Naive thymus-derived CD4-positive, alpha-beta T cell (primary cell): Measurements from ENCODE around the gene ASB7. TPM values are rescaled to one million over a fixed set of nuclear protein-coding genes. Genes with fewer than 3 reads are reported as not detected.
"Not testable (repeated sequence)": the region's sequence is repeated elsewhere in the genome, so short reads cannot be mapped to it uniquely, and the experiment has no call there.

Experiments
- ATAC-seq: fragments of 150-1000 bp; cut with Tn5 transposase; 2 replicates; pipeline ENCODE4 v1.10.0; 2021; ENCODE audit warnings: mild to moderate bottlenecking, moderate library complexity
- CTCF ChIA-PET: fragments of 350-600 bp; sonication (Branson Sonifier 250); formaldehyde crosslinking; loops from one replicate; lab custom pipeline; 2021; ENCODE audit warnings: antibody characterized with exemption; lab: Charles Lee
- POLR2A ChIA-PET: fragments of 350-600 bp; sonication (Branson Sonifier 250); formaldehyde crosslinking; loops from one replicate; lab custom pipeline; 2021; ENCODE audit warnings: antibody characterized with exemption, inconsistent platforms; lab: Charles Lee
- DNase-seq, 9 donors: peaks; one replicate each; pipeline versions ENCODE4 v3.0.0 to v3.0.0-alpha.2; 2020 to 2022; ENCODE audit warnings: mixed read lengths in 1 of 9
- H3K27ac ChIP-seq: one replicate; pipeline ENCODE4 v1.7.0; 2013; ENCODE audit warnings: mild to moderate bottlenecking, low read depth, low read length, moderate library complexity
- H3K27me3 ChIP-seq, 2 donors: one replicate each; pipeline ENCODE4 v1.7.0; 2013; ENCODE audit warnings: low read length in 2 of 2, mild to moderate bottlenecking in 2 of 2, moderate library complexity in 2 of 2; ENCODE audit not compliant: control insufficient read depth in 2 of 2, insufficient read depth in 2 of 2
- H3K36me3 ChIP-seq, 3 experiments: 1 replicate in 2 of 3; 2 replicates in 1 of 3; pipeline ENCODE4 v1.7.0; 2013; ENCODE audit warnings: low read length in 3 of 3, mild to moderate bottlenecking in 3 of 3, moderate library complexity in 1 of 3; ENCODE audit not compliant: insufficient read depth in 3 of 3, control insufficient read depth in 2 of 3
- H3K4me1 ChIP-seq, 2 donors: one replicate each; pipeline ENCODE4 v1.7.0; 2013; ENCODE audit warnings: low read length in 2 of 2, mild to moderate bottlenecking in 2 of 2, moderate library complexity in 1 of 2; ENCODE audit not compliant: control insufficient read depth in 2 of 2, insufficient read depth in 2 of 2
- H3K4me3 ChIP-seq: 2 replicates; pipeline ENCODE4 v1.7.0; 2013; ENCODE audit warnings: mild to moderate bottlenecking, low read length
- H3K9me3 ChIP-seq, 3 experiments: 1 replicate in 2 of 3; 2 replicates in 1 of 3; pipeline ENCODE4 v1.7.0; 2013; ENCODE audit warnings: low read length in 3 of 3; ENCODE audit not compliant: control insufficient read depth in 2 of 3
- H3K27ac Mint-ChIP-seq, 9 donors: one replicate each; pipeline ENCODE4 v1.8.0; 2020 to 2022; ENCODE audit warnings: mixed read lengths in 9 of 9, mild to moderate bottlenecking in 8 of 9, moderate library complexity in 5 of 9, inconsistent platforms in 2 of 9
- H3K27me3 Mint-ChIP-seq, 5 donors: one replicate each; pipeline ENCODE4 v1.8.0; 2021 to 2022; ENCODE audit warnings: mixed read lengths in 5 of 5, mild to moderate bottlenecking in 1 of 5
- H3K36me3 Mint-ChIP-seq, 5 donors: one replicate each; pipeline ENCODE4 v1.8.0; 2020 to 2022; ENCODE audit warnings: mixed read lengths in 5 of 5, mild to moderate bottlenecking in 3 of 5, inconsistent platforms in 1 of 5
- H3K4me1 Mint-ChIP-seq, 7 donors: one replicate each; pipeline ENCODE4 v1.8.0; 2020 to 2022; ENCODE audit warnings: mixed read lengths in 7 of 7, mild to moderate bottlenecking in 3 of 7, inconsistent platforms in 1 of 7
- H3K4me3 Mint-ChIP-seq, 10 donors: one replicate each; pipeline ENCODE4 v1.8.0; 2020 to 2022; ENCODE audit warnings: mild to moderate bottlenecking in 10 of 10, mixed read lengths in 10 of 10, moderate library complexity in 6 of 10, inconsistent platforms in 2 of 10
- H3K9me3 Mint-ChIP-seq, 11 donors: one replicate each; pipeline ENCODE4 v1.8.0; 2020 to 2022; ENCODE audit warnings: mixed read lengths in 11 of 11, mild to moderate bottlenecking in 4 of 11, inconsistent platforms in 1 of 11, moderate library complexity in 1 of 11
- intact Hi-C, 2 donors: fragments of 100-400 bp; cut with micrococcal nuclease; formaldehyde crosslinking; loops; one replicate each; pipeline ENCODE4 v1.15.1; 2023
- polyA plus RNA-seq, 2 donors: library from polyadenylated mRNA; unstranded; fragments of 300-500 nt; fragmentation: Illumina TruSeq; gene quantifications; one replicate each; pipeline ENCODE4 v1.2.3, GENCODE V29; 2021
- total RNA-seq, 6 experiments: library from RNA in 5 of 6; stranded (reverse) in 5 of 6; gene quantifications; 1 replicate in 5 of 6; 2 replicates in 1 of 6; pipeline ENCODE4 v1.2.3 and lab custom pipeline; 2021 to 2026

Gene ASB7
- total and polyA plus RNA-seq, 7 experiments from 2014 or later = 11.8 to 27.2 (median 17.6) TPM

GRCh38 chr15:100672959-100673358 is 70.6 kb downstream of the ASB7 start:
- ATAC-seq (no peak), DNase-seq (no peak)
- Histone ChIP-seq H3K4me1 (no peaks in the 10 kb centered on the region), H3K4me3 (no peak overlapping the region), H3K27me3 (no peaks in the 10 kb centered on the region), H3K9me3 (no peaks in the 10 kb centered on the region), H3K27ac (no peak overlapping the region), H3K36me3 (no peaks in the 10 kb centered on the region)
- Mint-ChIP-seq H3K4me1 (no peaks in the 10 kb centered on the region), H3K4me3 (no peak overlapping the region), H3K9me3 (peaks cover 0 to 23% (median 4%) of the 10 kb centered on the region in 11 donors), H3K36me3 (peaks cover 0 to 3% (median 0%) of the 10 kb centered on the region in 5 donors), H3K27ac (no peak overlapping the region), H3K27me3 (peaks cover 0 to 19% (median 7%) of the 10 kb centered on the region in 5 donors)
- intact Hi-C loops = no loop called here
- CTCF ChIA-PET = no interaction called here
- POLR2A ChIA-PET = no interaction called here

GRCh38 chr15:100679151-100679550 is 76.8 kb downstream of the ASB7 start:
- H3K4me1 Mint-ChIP-seq, ATAC-seq, H3K9me3 ChIP-seq, H3K27me3 ChIP-seq, POLR2A ChIA-PET, DNase-seq, H3K36me3 ChIP-seq, intact Hi-C loops, H3K4me3 Mint-ChIP-seq, H3K4me1 ChIP-seq, H3K27ac ChIP-seq, H3K27ac Mint-ChIP-seq, H3K4me3 ChIP-seq, CTCF ChIA-PET: not testable (repeated sequence)
- Mint-ChIP-seq H3K27me3 (peaks cover 8 to 23% (median 16%) of the 10 kb centered on the region in 5 donors), H3K9me3 (peaks cover 0 to 42% (median 11%) of the 10 kb centered on the region in 11 donors), H3K36me3 (peaks cover 0 to 10% (median 4%) of the 10 kb centered on the region in 5 donors)

GRCh38 chr15:100680726-100681125 is 78.3 kb downstream of the ASB7 start:
- Histone ChIP-seq H3K27ac (no peak overlapping the region), H3K4me3 (no peak overlapping the region), H3K27me3 (no peaks in the 10 kb centered on the region), H3K4me1 (no peaks in the 10 kb centered on the region), H3K9me3 (no peaks in the 10 kb centered on the region), H3K36me3 (no peaks in the 10 kb centered on the region)
- Mint-ChIP-seq H3K36me3 (peaks cover 0 to 10% (median 4%) of the 10 kb centered on the region in 5 donors), H3K4me1 (no peaks in the 10 kb centered on the region), H3K4me3 (no peak overlapping the region), H3K27ac (no peak overlapping the region), H3K27me3 (peaks cover 8 to 23% (median 16%) of the 10 kb centered on the region in 5 donors), H3K9me3 (peaks cover 0 to 33% (median 9%) of the 10 kb centered on the region in 11 donors)
- CTCF ChIA-PET = no interaction called here
- POLR2A ChIA-PET = no interaction called here
- DNase-seq = no peak
- ATAC-seq = no peak
- intact Hi-C loops = no loop called here

GRCh38 chr15:100681335-100681746 is 79.0 kb downstream of the ASB7 start:
- no peak overlapping the region for H3K4me3 ChIP-seq
- H3K4me1 ChIP-seq = no peaks in the 10 kb centered on the region
- intact Hi-C loops = no loop called here
- H3K27me3 ChIP-seq = no peaks in the 10 kb centered on the region
- Mint-ChIP-seq H3K4me3 (no peak overlapping the region), H3K4me1 (no peaks in the 10 kb centered on the region), H3K27me3 (peaks cover 8 to 23% (median 16%) of the 10 kb centered on the region in 5 donors), H3K27ac (no peak overlapping the region), H3K36me3 (peaks cover 0 to 10% (median 4%) of the 10 kb centered on the region in 5 donors), H3K9me3 (peaks cover 0 to 29% (median 9%) of the 10 kb centered on the region in 11 donors)
- ATAC-seq (no peak), DNase-seq (no peak)
- H3K9me3 ChIP-seq = no peaks in the 10 kb centered on the region
- no peaks in the 10 kb centered on the region for H3K36me3 ChIP-seq
- POLR2A ChIA-PET = no interaction called here
- CTCF ChIA-PET = no interaction called here
- H3K27ac ChIP-seq = no peak overlapping the region

- no peaks in the 10 kb centered on the region for H3K4me1 Mint-ChIP-seq
- Histone ChIP-seq H3K27ac (no peak overlapping the region), H3K4me3 (no peak overlapping the region), H3K4me1 (no peaks in the 10 kb centered on the region), H3K27me3 (no peaks in the 10 kb centered on the region), H3K9me3 (no peaks in the 10 kb centered on the region), H3K36me3 (no peaks in the 10 kb centered on the region)
- peaks cover 0 to 29% (median 7%) of the 10 kb centered on the region in 11 donors for H3K9me3 Mint-ChIP-seq
- ATAC-seq = no peak
- intact Hi-C loops = no loop called here
- CTCF ChIA-PET = interaction anchor here (0.6 kb wide), 1 partner anchor 679 kb away, joined by 3 read pairs; no protein-coding TSS in a partner anchor
- POLR2A ChIA-PET = no interaction called here
- no peak overlapping the region for H3K27ac Mint-ChIP-seq
- H3K4me3 Mint-ChIP-seq = no peak overlapping the region
- H3K27me3 Mint-ChIP-seq = peaks cover under 1 to 25% (median 21%) of the 10 kb centered on the region in 5 donors
- no peak for DNase-seq
- H3K36me3 Mint-ChIP-seq = peaks cover 0 to 10% (median 4%) of the 10 kb centered on the region in 5 donors
Observed at GRCh38 chr15:100682468-100682867, 80.1 kb downstream of the ASB7 start.

GRCh38 chr15:100683434-100683833 is 81.0 kb downstream of the ASB7 start:
- no peak for DNase-seq
- no peak for ATAC-seq
- no peak overlapping the region for H3K27ac ChIP-seq
- H3K27me3 ChIP-seq = no peaks in the 10 kb centered on the region
- Mint-ChIP-seq H3K9me3 (peaks cover 0 to 21% (median 4%) of the 10 kb centered on the region in 11 donors), H3K36me3 (peaks cover 0 to 7% (median 4%) of the 10 kb centered on the region in 5 donors), H3K27ac (no peak overlapping the region), H3K4me3 (no peak overlapping the region), H3K27me3 (peaks cover 4 to 24% (median 18%) of the 10 kb centered on the region in 5 donors), H3K4me1 (no peaks in the 10 kb centered on the region)
- H3K4me3 ChIP-seq = no peak overlapping the region
- CTCF ChIA-PET = no interaction called here
- H3K4me1 ChIP-seq = no peaks in the 10 kb centered on the region
- POLR2A ChIA-PET = no interaction called here
- H3K9me3 ChIP-seq = no peaks in the 10 kb centered on the region
- H3K36me3 ChIP-seq = no peaks in the 10 kb centered on the region
- intact Hi-C loops = no loop called here

GRCh38 chr15:100684591-100684990 is 82.2 kb downstream of the ASB7 start:
- Mint-ChIP-seq H3K36me3 (peaks cover 0 to 7% (median 4%) of the 10 kb centered on the region in 5 donors), H3K4me3 (no peak overlapping the region), H3K27me3 (peaks cover 4 to 22% (median 17%) of the 10 kb centered on the region in 5 donors), H3K4me1 (no peaks in the 10 kb centered on the region), H3K9me3 (peaks cover 0 to 13% (median 4%) of the 10 kb centered on the region in 11 donors), H3K27ac (no peak overlapping the region)
- no peaks in the 10 kb centered on the region for H3K9me3 ChIP-seq
- CTCF ChIA-PET = no interaction called here
- POLR2A ChIA-PET = interaction anchor here (0.8 kb wide), 1 partner anchor 12 kb away, joined by 4 read pairs; no protein-coding TSS in a partner anchor
- H3K27me3 ChIP-seq = no peaks in the 10 kb centered on the region
- intact Hi-C loops = no loop called here
- H3K36me3 ChIP-seq = no peaks in the 10 kb centered on the region
- DNase-seq (no peak), ATAC-seq (no peak)
- H3K4me1 ChIP-seq = no peaks in the 10 kb centered on the region
- no peak overlapping the region for H3K4me3 ChIP-seq
- no peak overlapping the region for H3K27ac ChIP-seq
